Hindlimb muscle (tissue), 1 donor: Measurements from ENCODE around the gene SDHAF1. TPM values are rescaled to one million over a fixed set of nuclear protein-coding genes. Genes with fewer than 3 reads are reported as not detected.

Experiments used
- DNase-seq: peaks from one replicate; pipeline ENCODE4 v3.0.0-alpha.2; 2013
- polyA plus RNA-seq: library from polyadenylated mRNA; unstranded; fragments of 120-200 nt; gene quantifications from one replicate; pipeline ENCODE4 v1.2.1, GENCODE V29; 2013; ENCODE audit not compliant: insufficient read length

SDHAF1 gene
- polyA plus RNA-seq, 1 donor, result 15.9 TPM

GRCh38 chr19:35987571-35987896 lies 7.5 kb upstream of the SDHAF1 start:
- no peak for DNase-seq

DNA sequence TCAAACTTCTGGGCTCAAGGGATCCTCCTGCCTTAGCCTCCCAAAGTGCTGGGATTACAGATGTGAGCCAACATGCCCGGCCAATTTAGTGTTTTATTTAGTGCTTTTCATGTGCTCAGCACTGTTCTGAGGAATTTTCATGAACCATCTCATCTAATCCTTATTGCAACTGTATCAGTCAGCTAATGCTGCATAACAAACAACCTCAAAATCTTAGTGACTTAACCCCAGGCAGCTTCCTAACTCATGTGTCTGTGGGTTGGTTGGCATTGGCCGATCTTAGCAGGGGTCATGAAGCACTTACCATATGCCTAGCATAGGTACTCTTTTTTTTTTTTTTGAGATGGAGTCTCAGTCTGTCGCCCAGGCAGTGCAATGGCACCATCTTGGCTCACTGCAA lies 6.2 kb upstream of the SDHAF1 start:
- DNase-seq, result no peak

DNA sequence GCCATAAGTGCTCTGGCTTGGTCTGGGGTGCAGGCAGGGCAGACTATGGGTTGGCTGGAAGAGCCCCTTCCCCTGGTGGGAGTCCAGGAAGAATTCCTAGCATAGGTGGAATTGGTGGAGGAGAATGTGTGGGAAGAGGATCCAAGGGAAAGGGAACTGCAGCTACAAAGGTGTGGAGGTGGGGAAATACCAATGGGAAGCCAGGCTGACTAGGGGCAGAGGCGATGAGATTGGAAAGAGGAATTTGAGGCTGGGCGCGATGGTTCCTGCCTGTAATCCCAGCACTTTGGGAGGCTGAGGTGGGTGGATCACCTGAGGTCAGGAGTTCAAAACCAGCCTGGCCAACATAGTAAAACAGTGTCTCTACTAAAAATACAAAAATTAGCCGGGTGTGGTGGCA lies 4.8 kb upstream of the SDHAF1 start:
- no peak for DNase-seq

DNA sequence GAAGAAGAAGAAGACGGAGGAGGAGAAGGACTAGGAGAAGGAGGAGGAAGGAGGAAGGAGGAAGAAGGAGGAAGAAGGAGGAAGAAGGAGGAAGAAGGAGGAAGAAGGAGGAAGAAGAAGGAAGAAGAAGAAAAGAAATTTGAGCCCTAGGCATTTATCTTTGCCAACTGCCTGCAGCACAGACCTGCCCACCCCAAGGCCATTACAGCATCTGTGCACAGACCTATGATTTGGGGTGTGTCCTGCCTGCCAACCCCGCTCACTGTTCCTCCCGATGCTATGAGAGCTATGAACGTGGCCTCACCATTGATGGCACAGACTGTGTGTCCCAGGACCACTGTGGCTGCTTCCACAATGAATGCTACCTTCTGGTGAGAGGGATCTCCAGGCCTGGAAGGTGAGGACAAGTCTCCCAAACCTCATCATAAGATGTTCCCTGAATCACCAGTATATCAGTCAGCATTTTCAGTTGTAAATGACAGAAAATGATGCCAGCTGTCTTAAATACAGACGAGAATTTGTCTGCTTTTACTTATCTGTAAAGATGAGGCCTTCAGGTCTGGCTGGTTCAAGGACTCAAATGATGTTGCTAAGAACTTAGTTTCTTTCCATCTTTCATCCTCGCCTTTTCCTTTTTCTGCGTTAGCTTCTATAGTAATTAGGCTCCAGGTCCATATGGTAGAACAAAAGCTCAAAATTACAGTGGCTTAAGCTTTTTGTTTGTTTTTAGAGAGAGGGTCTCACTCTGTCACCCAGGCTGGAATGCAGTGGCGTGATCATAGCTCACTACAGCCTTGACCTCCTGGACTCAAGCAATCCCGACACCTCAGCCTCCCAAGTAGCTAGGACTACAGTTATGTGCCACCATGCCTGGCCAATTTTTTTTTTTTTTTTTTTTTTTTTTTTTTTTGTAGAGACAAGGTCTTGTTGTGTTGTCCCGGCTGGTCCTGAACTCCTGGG lies 3.9 kb upstream of the SDHAF1 start:
- no peak for DNase-seq

DNA sequence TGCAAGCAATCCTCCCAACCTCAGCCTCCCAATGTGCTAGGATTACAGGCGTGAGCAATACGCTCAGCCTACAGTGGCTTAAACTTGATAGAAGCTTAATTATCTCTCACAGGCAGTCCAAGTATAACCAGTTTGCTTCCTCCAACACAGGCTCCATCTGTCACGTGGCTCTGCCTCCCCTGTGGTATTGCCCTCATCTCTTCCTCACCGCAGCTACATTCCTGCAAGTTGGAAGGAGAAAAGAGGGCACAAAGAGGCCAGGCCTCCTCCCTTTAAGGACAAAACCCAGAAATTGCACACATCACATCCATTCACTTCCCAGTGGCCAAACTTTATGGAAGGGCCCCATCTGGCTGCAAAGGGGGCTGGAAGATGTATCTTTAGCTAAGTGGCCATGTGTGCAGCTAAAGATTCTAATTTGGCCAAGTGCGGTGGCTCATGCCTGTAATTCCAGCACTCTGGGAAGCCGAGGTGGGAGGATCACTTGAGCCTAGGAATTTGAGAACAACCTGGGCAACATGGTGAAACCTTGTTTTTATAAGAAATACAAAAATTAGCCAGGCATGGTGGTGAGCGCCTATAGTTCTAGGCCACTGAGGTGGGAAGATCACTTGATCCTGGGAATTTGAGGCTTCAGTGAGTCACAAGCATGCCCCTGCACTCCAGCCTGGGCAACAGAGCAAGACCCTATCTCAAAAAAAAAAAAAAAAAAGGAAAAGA lies 3.1 kb upstream of the SDHAF1 start:
- DNase-seq, result no peak

DNA sequence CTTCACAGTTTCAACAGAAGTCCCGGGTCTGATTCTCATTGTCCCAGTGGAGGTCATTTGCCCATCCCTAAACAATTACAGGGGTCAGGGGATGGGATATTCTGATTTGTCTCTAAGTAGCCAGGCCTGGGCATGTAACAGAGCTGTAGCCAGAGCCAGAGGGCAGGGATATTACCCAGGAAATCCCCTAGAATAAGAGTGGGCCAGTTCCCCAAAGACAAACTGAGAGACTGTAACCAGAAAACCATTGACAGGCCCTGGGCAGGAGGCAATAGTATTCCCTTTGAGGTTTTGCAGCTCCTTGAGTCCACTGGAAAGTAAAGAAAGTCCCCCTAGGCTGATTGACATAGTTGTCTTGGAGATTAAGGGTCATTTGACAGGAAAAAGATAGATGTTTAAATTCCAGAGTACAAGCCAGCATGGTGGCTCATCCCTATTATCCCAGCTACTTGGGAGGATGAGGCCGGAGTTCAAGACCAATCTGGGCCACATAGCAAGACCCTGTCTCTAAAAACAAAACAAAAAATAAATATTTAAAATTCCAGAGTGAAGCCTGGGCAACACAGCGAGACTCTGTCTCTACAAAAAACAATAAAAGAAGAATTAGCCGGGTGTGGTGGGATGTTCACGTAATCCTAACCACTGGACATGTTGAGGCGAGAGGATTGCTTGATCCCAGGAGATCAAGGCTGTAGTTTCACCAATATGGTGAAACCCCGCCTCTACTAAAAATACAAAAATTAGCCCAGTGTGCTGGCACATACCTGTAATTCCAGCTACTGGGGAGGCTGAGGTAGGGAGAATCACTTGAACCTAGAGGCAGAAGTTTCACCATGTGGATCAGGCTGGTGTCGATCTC lies 1.9 kb upstream of the SDHAF1 start:
- DNase-seq, result no peak

DNA sequence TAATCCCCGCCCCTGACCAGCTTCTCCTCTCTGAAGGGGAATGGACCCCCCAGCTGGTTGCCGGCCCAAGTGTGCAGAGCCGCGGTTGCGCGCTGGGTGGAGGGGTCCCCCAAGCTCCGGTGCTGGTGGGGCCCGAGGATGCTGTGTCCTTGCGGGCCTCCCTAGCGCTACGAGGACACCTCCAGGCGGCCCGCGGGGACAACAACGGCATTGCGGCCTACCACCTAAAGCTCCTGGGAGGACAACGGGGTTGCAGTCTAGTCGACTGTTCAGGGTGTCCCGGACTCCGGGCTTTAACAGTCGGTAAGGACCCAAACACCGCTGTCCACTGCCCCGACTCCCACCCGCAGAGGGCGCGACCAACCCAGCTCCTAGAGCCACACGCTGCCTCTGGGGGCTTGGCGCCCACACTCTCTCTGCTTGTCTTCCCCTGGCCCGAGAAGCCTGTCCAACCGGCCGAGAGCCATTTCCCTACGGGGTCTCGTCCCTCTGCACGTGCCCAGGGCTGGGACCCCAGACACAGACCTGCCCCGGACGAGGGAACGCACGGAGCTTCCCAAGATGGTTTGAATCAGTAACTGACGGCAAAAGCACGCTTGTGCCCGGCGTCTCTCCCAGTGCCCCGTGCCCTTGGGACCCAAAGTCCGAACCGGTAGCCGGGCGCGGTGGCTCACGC lies 927 bp upstream of the SDHAF1 start:
- no peak for DNase-seq

- DNase-seq, result no peak
These were observed 1.8 kb downstream of the SDHAF1 start for GRCh38 chr19:35996777-35997176.

GRCh38 chr19:36001605-36002004 lies 6.6 kb downstream of the SDHAF1 start:
- DNase-seq, result no peak

- no peak for DNase-seq
These were observed 8.3 kb downstream of the SDHAF1 start for GRCh38 chr19:36003284-36003683.

DNA sequence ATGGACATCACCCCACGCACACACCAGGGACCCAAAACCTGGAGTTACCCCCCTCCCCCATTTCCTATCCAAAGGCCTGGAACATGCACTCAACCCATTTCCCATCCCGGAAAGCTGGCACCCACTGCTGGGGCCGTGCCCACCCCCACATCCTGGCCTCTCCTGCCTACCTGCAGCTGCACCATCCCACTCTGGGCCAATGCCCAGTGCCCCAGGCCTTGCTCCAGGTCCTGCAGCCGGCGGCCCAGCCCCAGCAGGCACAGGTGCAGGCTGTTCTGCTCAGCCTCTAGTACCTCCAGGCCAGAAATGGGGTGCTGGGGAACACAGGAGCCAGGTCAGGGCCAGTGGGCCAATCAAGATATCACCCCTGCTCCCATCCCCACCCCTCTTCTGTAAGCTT lies 12.0 kb downstream of the SDHAF1 start:
- no peak for DNase-seq

DNA sequence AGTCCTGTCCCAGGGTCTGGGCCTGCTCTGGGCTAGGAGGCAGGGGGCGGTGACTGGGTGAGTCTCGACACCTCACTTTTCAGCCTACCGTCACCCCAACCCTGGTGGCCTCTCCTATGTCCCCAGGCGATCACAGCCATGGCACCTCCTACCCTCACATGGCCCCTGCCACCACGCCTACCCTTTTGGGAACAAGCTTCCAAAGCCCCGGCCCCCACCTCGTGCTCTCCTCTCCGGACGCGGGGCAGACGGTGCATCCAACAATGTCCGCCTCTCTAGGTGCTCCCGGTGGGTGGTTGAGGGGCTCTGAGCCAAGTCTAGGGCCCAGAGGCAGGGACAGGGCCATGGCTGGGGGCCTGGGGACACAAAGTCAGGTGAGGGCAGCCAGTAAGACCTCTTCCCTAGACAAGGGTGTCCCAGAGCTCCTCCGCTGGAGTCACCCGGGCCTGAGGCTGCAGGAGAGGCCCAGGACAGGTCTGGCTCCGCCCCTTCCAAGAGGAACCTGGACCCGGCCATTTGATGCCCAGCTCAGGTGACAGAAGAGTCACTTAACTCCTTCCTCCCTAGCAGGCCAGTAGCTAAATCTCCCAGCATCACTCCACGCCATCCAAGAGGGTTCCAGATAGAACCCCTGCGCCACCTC lies 13.5 kb downstream of the SDHAF1 start, which contains the start of gene SYNE4:
SYNE4 (minus strand) TSS at position 478 of the 643 bp plus-strand sequence; CDS start at position 346, 132 bp downstream.
- no peak for DNase-seq

- DNase-seq, result peak; percentile 80
These were observed 14.2 kb downstream of the SDHAF1 start for GRCh38 chr19:36009220-36009619.

DNA sequence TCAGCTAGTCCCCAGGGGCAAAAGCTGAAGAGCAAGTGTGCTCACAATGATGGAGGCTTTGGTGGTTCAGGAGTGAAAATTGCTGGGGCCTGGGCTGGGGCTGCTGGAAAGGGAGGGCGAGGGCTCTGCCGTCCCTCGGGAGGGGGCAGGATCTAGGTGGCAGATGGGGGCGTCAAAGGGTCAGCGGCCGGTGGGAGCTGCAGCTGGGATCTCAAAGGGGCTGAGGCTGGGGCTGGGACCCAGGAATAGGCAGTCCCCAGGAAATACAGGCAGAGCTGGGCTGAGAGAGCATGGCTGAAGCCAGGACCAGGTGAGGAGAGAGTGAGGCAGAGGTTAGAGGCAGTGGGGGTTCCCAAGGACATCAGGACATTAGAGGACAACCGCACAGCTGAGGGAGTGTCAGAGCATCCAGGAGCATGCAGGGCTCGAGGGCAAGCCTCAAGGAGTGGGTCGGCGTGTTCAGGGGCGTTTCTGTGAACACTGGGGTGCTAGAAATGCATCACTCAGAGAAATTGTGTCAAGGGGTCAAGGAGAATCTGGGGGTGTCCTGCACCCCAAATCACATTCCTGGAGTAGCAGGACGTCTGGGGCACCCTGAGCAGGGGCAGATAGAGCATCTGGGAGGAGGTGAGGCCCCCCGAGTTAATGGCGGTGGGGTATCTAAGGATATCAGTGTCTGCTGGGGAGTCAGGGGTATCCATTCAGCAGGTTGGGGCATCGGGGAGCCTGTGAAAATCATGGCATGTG lies 14.8 kb downstream of the SDHAF1 start:
- no peak for DNase-seq

- DNase-seq, result no peak
These were observed 15.4 kb downstream of the SDHAF1 start for GRCh38 chr19:36010402-36010801.

- no peak for DNase-seq
These were observed 18.5 kb downstream of the SDHAF1 start for GRCh38 chr19:36013280-36014011.

GRCh38 chr19:36014012-36014924 lies 19.3 kb downstream of the SDHAF1 start, which contains the start of gene ALKBH6:
TSS of gene ALKBH6 (minus strand) at chr19:36014213. CDS start at chr19:36013397, 816 bp downstream.
- peak; percentile 98 for DNase-seq

DNA sequence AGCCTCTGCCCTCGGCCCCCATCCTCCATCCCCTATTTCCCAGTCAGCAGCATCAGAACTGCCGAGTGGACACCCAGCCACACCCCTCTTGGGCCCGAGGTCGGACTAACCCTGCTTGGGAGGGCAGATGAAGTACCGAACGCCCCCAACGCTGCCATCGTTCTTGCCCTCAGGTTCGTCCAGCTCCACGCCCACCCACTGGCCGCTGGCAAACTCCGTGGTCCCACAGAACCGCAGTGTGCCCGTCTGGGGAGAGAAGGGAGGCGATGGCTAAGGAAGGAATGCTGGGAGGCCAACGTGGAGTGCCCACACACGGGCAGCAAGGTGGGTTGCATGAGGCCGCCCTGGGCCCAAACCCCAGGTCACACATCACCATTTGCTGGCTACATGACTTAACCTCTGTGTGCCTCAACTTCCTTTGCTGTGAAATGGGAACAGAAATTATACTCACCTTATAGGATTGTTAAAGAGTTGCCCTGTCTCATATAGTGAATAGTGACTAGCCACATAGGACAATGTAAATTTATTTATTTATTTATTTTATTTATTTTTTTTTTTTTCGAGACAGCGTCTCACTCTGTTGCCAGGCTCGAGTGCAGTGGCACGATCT lies 24.2 kb downstream of the SDHAF1 start:
- no peak for DNase-seq
